ENCODE results near the gene IRX6.

- TF ChIP-seq, protein P1, sequence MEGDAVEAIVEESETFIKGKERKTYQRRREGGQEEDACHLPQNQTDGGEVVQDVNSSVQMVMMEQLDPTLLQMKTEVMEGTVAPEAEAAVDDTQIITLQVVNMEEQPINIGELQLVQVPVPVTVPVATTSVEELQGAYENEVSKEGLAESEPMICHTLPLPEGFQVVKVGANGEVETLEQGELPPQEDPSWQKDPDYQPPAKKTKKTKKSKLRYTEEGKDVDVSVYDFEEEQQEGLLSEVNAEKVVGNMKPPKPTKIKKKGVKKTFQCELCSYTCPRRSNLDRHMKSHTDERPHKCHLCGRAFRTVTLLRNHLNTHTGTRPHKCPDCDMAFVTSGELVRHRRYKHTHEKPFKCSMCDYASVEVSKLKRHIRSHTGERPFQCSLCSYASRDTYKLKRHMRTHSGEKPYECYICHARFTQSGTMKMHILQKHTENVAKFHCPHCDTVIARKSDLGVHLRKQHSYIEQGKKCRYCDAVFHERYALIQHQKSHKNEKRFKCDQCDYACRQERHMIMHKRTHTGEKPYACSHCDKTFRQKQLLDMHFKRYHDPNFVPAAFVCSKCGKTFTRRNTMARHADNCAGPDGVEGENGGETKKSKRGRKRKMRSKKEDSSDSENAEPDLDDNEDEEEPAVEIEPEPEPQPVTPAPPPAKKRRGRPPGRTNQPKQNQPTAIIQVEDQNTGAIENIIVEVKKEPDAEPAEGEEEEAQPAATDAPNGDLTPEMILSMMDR (IDR thresholded peaks at IDR 0.05) = no peak
- no peak for TF ChIP-seq POLR2AphosphoS5 (IDR thresholded peaks at IDR 0.05; ENCODE audit: insufficient read depth in 1 of 2, low read depth in 1 of 2)
These were observed 52.0 kb downstream of the IRX6 start for GRCh38 chr16:55376045-55376444.

Measured in vagina (tissue), 2 donors.